T-helper 22 cell (primary cell): Measurements from ENCODE around the gene MSI1.
A peak's percentile ranks its signal among the peaks of the same experiment; 100 is the strongest.

ENCODE experiments used
- DNase-seq: peaks from one replicate; pipeline ENCODE4 v3.0.0-alpha.2; 2020; ENCODE audit warnings: low read depth

The MSI1 gene

DNA sequence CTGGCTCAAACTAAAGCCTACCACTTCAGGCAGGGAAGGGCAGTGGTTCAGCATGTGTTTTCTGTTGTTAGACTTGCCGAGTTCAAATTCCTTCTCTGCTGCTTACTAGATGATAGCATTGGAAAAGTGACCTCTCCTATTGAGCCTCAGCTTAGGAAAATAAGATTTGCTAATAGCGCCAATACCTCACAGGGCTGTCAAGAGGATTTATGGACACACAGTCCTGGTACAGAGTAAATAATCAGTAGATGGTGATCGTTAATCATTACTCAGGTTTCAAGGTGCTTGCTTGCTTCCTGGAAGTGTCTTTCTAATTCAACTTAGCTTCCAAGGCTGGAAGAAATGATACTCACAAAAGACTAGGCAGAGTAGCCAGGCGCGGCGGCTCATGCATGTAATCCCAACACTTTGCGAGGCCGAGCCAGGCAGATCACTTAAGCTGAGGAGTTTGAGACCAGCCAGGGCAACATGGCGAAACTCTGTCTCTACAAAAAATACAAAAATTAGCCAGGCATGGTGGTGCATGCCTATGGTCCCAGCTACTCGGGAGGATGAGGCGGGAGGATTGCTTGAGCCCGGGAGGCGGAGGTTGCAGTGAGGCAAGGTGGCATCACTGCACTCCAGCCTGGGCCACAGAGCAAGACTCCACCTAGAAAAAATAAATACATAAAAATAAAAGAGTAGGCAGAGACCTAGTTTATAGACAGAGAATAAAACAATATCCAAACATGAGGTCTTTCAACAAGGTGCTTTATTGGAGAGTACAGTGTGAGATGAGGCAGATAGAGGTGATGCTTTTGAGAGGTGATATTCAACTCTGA is 47.4 kb downstream of the MSI1 start:
- DNase-seq, result no peak

DNA sequence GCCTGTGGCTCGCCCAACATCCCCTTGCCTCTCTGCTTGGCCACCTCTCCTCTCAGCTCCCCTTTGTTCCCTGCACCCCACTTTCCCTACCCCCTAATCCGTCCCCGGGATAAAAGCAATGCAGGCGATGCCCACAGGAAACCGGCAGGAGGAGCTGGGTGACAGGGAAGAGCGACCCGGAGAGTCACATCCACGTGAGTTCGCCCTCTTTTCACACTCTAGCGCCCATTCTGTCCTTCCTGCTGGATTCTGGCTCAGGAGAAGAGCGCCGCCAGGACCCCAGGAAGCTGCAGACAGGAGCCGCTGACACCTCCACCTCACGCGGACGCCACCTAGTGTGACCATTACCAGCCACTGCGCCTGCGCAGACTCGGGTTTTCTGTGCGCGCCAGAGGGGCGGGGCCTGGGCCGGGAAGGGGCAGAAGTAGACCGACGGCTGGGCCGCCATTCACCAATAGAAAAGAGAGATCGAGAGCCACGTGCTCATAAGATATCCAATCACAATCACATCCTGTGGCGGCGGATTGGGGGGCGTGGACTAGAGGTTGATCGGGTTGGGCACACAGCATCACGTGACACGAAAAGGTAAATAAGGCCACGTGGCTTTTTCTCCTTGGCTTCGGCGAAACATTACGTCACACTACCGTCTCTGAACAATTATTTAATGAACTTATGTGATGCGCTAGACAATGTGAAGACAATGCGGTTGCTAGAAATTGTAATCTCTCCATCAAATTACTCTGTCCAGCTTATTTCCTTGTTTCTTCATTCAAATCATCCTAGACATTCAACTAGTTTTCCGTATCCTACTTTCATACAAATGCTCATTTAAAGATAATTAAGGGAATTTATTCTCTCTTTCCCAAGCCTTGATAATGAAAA is 51.5 kb downstream of the MSI1 start:
- peak; percentile 99 for DNase-seq

DNA sequence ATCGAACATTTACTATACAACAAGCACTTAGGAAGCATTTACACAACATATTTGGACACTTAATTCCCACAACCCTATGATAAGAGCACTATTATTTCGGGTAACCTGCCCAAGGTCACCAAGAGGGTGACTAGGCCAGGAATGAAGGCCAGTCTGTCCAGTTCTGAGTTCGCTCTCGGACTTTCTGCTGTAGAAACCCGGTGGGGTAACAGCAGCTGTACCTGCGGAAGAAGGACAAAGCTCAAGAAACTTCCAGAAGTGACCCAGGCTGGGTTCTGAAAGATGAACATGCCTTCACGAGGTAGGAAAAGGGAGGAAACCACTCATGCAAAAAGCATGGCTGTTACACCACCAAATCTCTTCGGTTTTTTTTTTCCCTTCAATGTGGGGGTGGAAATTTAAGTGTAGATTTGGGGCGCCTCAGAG is 52.2 kb downstream of the MSI1 start:
- no peak for DNase-seq

- no peak for DNase-seq
These were observed 54.7 kb downstream of the MSI1 start for GRCh38 chr12:120314220-120314619.

- DNase-seq, result peak; percentile 79
These were observed 66.8 kb downstream of the MSI1 start, which contains the start of gene SIRT4 for GRCh38 chr12:120301962-120302815. Gene SIRT4, plus strand, starts transcription at chr12:120302321. Its CDS starts 1,241 bp downstream, at chr12:120303562.

GRCh38 chr12:120292661-120293531 is 76.1 kb downstream of the MSI1 start, which contains the start of gene RNU4-1:
Gene RNU4-1, minus strand, starts transcription at chr12:120293237.
- peak; percentile 64 for DNase-seq

DNA sequence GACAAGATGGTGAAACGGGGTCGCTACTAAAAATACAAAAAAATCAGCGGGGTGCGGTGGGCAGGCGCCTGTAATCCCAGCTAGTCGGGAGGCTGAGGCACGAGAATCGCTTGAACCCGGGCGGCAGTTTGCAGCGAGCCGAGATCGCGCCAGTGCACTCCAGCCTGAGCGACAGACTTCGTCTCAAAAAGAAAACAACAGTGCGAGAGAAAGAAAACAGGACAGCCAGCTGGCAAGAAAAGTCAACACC is 76.6 kb downstream of the MSI1 start:
- DNase-seq, result no peak
